K562 (cell line): Measurements from ENCODE around the gene TBX1. TPM values are rescaled to one million over a fixed set of nuclear protein-coding genes. Genes with fewer than 3 reads are reported as not detected.

Source experiments
- BMI1 ChIP-seq: fragments of 150-350 bp; IDR thresholded peaks from 2 replicates; pipeline ENCODE4 v1.6.1; 2014; ENCODE audit warnings: low read length
- PPARD ChIP-seq: fragments of 250-450 bp; sonication (Bioruptor Pico); IDR thresholded peaks from 2 replicates; pipeline ENCODE4 v1.8.0; 2022; ENCODE audit warnings: inconsistent platforms, mild to moderate bottlenecking, moderate library complexity
- RUNX1 ChIP-seq: sonication (generic); IDR thresholded peaks from 2 replicates; pipeline ENCODE4 v1.6.1; 2016; ENCODE audit warnings: antibody characterized with exemption, low read depth
- TFE3 ChIP-seq: fragments of 450-650 bp; formaldehyde crosslinking; IDR thresholded peaks from 2 replicates; pipeline ENCODE4 v1.4.0; 2020; ENCODE audit warnings: mild to moderate bottlenecking, mixed read lengths
- ZFP36 ChIP-seq: fragments of 150-350 bp; IDR thresholded peaks from 2 replicates; pipeline ENCODE4 v1.6.1; 2018; ENCODE audit warnings: low read length, low read depth; ENCODE audit not compliant: partially characterized antibody
- ZNF324 ChIP-seq: fragments of 250-450 bp; sonication (Bioruptor Pico); IDR thresholded peaks from 2 replicates; pipeline ENCODE4 v1.4.0; 2020; ENCODE audit warnings: mild to moderate bottlenecking
- ZNF507 ChIP-seq: conservative IDR thresholded peaks from 2 replicates; pipeline ENCODE4 v1.6.1; 2017; ENCODE audit warnings: missing genetic modification characterization, missing compliant biosample characterization
- polyA plus RNA-seq, 8 experiments: library from polyadenylated mRNA; depleted of rRNA in 4 of 8; stranded (reverse) in 5 of 8; unstranded in 3 of 8; fragments of >200 nt; fragmentation: Nextera tagmentation in 2 of 8; fragmentation: Illumina TruSeq in 1 of 8; extraction: Ambion mirVana in 2 of 8; extraction: Trizol in 1 of 8; gene quantifications; 2 replicates each; pipeline versions ENCODE4 v1.2.1 to v1.2.3, GENCODE V29; 2011 to 2014; ENCODE audit warnings: inconsistent platforms in 1 of 8, missing spikeins in 1 of 8
- total RNA-seq, 7 experiments: library from RNA; depleted of rRNA in 6 of 7; stranded (reverse); fragments of >200 nt in 6 of 7; fragmentation: Illumina TruSeq in 2 of 7; extraction: Trizol in 2 of 7; gene quantifications; 2 replicates each; pipeline versions ENCODE4 v1.2.1 to v1.2.3, GENCODE V29; 2011 to 2021; ENCODE audit warnings: low replicate concordance in 1 of 7
- TF ChIP-seq, protein P1 (sequence below): fragments of 450-650 bp; conservative IDR thresholded peaks from 2 replicates; pipeline ENCODE4 v1.6.1; 2016; ENCODE audit warnings: missing genetic modification characterization, low read depth, mild to moderate bottlenecking, missing compliant biosample characterization, moderate library complexity
- TF ChIP-seq, protein P2 (sequence below): fragments of 250-450 bp; sonication (Bioruptor Pico); IDR thresholded peaks from 2 replicates; pipeline ENCODE4 v1.8.0; 2021; ENCODE audit warnings: moderate library complexity, mild to moderate bottlenecking, inconsistent platforms
- TF ChIP-seq, protein P3 (sequence below), 2 experiments: fragments of 450-650 bp in 1 of 2; sonication (generic) in 1 of 2; formaldehyde crosslinking; conservative IDR thresholded peaks; 2 replicates each; pipeline versions ENCODE4 v1.4.0 to v1.8.1; 2020 to 2022; ENCODE audit warnings: mild to moderate bottlenecking in 1 of 2, missing genetic modification reagents in 1 of 2

TBX1 gene
- total and polyA plus RNA-seq, 9 of the 15 experiments (the other 6 are each of a cell fraction or from before 2014, with no cell fraction given), result 0.07 to 35.0 (median 3.9) TPM

- TF ChIP-seq, protein P1, sequence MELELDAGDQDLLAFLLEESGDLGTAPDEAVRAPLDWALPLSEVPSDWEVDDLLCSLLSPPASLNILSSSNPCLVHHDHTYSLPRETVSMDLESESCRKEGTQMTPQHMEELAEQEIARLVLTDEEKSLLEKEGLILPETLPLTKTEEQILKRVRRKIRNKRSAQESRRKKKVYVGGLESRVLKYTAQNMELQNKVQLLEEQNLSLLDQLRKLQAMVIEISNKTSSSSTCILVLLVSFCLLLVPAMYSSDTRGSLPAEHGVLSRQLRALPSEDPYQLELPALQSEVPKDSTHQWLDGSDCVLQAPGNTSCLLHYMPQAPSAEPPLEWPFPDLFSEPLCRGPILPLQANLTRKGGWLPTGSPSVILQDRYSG (tag), result no peak
- TF ChIP-seq ZNF507 (tag), result no peak
- no peak for TF ChIP-seq ZNF324
- TF ChIP-seq, protein P2, sequence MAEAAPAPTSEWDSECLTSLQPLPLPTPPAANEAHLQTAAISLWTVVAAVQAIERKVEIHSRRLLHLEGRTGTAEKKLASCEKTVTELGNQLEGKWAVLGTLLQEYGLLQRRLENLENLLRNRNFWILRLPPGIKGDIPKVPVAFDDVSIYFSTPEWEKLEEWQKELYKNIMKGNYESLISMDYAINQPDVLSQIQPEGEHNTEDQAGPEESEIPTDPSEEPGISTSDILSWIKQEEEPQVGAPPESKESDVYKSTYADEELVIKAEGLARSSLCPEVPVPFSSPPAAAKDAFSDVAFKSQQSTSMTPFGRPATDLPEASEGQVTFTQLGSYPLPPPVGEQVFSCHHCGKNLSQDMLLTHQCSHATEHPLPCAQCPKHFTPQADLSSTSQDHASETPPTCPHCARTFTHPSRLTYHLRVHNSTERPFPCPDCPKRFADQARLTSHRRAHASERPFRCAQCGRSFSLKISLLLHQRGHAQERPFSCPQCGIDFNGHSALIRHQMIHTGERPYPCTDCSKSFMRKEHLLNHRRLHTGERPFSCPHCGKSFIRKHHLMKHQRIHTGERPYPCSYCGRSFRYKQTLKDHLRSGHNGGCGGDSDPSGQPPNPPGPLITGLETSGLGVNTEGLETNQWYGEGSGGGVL (CRISPR knock-in tag), result no peak
- TF ChIP-seq RUNX1, result no peak
- no peak for TF ChIP-seq BMI1
- no peak for TF ChIP-seq TFE3
- TF ChIP-seq ZFP36, result no peak
- no peak for TF ChIP-seq PPARD (CRISPR knock-in tag)
- TF ChIP-seq, protein P3, sequence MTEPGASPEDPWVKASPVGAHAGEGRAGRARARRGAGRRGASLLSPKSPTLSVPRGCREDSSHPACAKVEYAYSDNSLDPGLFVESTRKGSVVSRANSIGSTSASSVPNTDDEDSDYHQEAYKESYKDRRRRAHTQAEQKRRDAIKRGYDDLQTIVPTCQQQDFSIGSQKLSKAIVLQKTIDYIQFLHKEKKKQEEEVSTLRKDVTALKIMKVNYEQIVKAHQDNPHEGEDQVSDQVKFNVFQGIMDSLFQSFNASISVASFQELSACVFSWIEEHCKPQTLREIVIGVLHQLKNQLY (CRISPR knock-in tag; conservative IDR thresholded peaks at IDR 0.05), result 0 out of 4 replicates have a peak, but pooled peaks of 1 of the 2 experiments have one; percentile 14
These were observed 37.7 kb upstream of the TBX1 start (continued) for GRCh38 chr22:19722982-19723231.
